ENCODE measurements around the gene HMCN2. TPM values are rescaled to one million over a fixed set of nuclear protein-coding genes. Genes with fewer than 3 reads are reported as not detected.

The HMCN2 gene
- total RNA-seq, 2 experiments from 2014 or later = not detected

DNA sequence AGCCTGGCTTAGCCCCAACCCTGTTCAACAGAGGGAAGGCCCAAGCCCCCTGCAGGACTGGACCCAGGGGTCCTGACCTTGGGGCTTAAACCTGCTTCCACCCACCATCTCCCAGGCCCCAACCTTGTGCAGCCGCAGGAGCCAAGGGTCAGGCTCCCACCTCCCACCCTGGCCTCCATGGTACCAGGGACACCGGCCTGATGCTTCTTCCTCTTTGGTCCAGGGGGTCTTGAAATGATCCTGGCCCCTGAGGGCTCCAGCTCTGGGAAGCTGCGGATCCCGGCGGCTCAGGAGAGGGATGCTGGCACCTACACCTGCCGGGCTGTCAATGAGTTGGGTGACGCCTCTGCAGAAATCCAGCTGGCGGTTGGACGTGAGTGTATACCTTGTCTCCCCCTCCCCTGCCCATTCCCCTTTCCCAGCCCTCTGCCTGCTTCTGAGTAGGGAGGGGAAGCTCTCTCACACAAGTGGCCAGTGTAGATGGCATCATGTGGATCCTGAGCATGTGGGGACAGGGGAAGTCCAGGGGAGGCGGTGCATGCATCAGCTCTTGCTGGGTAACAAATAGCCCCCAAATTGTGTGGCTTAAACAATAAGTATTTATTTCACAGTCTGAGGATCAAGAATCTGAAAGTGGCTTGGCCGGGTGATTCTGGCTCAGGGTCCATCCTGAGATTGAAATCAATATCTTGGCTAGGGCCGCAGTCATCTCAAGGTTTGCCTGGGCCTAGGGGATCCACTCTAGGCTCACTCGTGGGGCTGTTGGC is 44.3 kb downstream of the HMCN2 start:
- CTCF ChIA-PET = no interaction called here

GRCh38 chr9:130310456-130310855 is 44.9 kb downstream of the HMCN2 start:
- H3K36me3 Mint-ChIP-seq (ENCODE audit: low read depth) = no peaks in the 10 kb centered on the region
- no peaks in the 10 kb centered on the region for H3K9me3 Mint-ChIP-seq (ENCODE audit: insufficient read depth)
- H3K27ac Mint-ChIP-seq = no peak overlapping the region
- no peaks in the 10 kb centered on the region for H3K27me3 Mint-ChIP-seq (ENCODE audit: low read depth)
- H3K4me3 Mint-ChIP-seq = no peak overlapping the region
- no peaks in the 10 kb centered on the region for H3K4me1 Mint-ChIP-seq (ENCODE audit: low read depth)
- no peak for DNase-seq
- CTCF ChIA-PET = no interaction called here
- POLR2A ChIA-PET = no interaction called here
- ATAC-seq = no peak

More for the DNA sequence above, 44.3 kb downstream of the HMCN2 start:
- no peaks in the 10 kb centered on the region for H3K9me3 Mint-ChIP-seq (ENCODE audit: insufficient read depth)
- POLR2A ChIA-PET = no interaction called here
- H3K27me3 Mint-ChIP-seq (ENCODE audit: low read depth) = no peaks in the 10 kb centered on the region
- H3K27ac Mint-ChIP-seq = no peak overlapping the region
- DNase-seq = no peak
- H3K4me3 Mint-ChIP-seq = no peak overlapping the region
- ATAC-seq = no peak
- H3K4me1 Mint-ChIP-seq (ENCODE audit: low read depth) = no peaks in the 10 kb centered on the region
- H3K36me3 Mint-ChIP-seq (ENCODE audit: low read depth) = no peaks in the 10 kb centered on the region

GRCh38 chr9:130311003-130311402 is 45.4 kb downstream of the HMCN2 start:
- POLR2A ChIA-PET = no interaction called here
- H3K9me3 Mint-ChIP-seq (ENCODE audit: insufficient read depth) = no peaks in the 10 kb centered on the region
- H3K27ac Mint-ChIP-seq = no peak overlapping the region
- H3K4me3 Mint-ChIP-seq = no peak overlapping the region
- H3K4me1 Mint-ChIP-seq (ENCODE audit: low read depth) = no peaks in the 10 kb centered on the region
- no peak for ATAC-seq
- peaks cover 1% of the 10 kb centered on the region for H3K27me3 Mint-ChIP-seq (ENCODE audit: low read depth)
- no peak for DNase-seq
- no peaks in the 10 kb centered on the region for H3K36me3 Mint-ChIP-seq (ENCODE audit: low read depth)
- CTCF ChIA-PET = no interaction called here

DNA sequence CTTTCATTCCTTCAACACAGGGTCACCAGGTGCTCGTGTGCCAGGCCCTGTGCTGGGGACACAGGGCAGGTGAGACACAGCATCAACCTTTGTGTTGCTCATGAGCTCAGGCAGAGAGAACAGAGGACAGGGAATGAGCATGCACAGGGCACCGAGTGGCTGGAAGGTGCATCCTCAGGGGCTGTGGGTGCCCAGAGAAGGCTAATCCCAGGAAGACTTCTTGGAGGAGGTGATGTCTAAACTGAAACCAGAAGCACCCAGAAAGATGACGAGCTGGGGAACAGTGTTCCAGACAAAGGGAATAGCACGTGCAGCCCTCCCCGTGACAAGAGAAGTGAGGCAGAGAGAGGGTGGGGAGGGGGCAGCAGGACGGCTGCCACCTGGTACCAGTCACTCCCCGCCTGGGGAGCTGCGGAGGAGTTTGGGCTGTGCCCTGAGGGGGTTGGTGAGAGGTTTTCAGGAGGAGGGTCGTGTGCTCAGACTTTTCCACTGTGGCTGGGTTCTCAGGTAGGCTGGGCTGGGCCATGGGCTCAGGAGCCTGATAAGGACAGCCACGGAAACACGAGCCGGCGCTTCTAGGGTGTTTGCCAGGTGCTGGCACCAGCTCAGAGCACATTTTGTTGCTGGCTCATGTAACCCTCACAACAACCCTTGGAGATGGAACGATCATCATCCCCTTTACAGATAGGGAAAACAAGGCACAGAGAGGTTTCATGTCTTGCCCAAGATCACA is 46.0 kb downstream of the HMCN2 start:
- Mint-ChIP-seq H3K27ac (no peak overlapping the region), H3K9me3 (ENCODE audit: insufficient read depth) (no peaks in the 10 kb centered on the region), H3K4me3 (no peak overlapping the region), H3K27me3 (ENCODE audit: low read depth) (peaks cover 2% of the 10 kb centered on the region), H3K36me3 (ENCODE audit: low read depth) (no peaks in the 10 kb centered on the region), H3K4me1 (ENCODE audit: low read depth) (no peaks in the 10 kb centered on the region)
- POLR2A ChIA-PET = no interaction called here
- CTCF ChIA-PET = no interaction called here
- ATAC-seq (no peak), DNase-seq (no peak)

GRCh38 chr9:130313103-130313858 is 47.7 kb downstream of the HMCN2 start:
- Mint-ChIP-seq H3K27me3 (ENCODE audit: low read depth) (peaks cover 5% of the 10 kb centered on the region), H3K4me1 (ENCODE audit: low read depth) (no peaks in the 10 kb centered on the region), H3K9me3 (ENCODE audit: insufficient read depth) (no peaks in the 10 kb centered on the region), H3K4me3 (no peak overlapping the region), H3K36me3 (ENCODE audit: low read depth) (no peaks in the 10 kb centered on the region), H3K27ac (no peak overlapping the region)
- ChIA-PET POLR2A (no interaction called here), CTCF (no interaction called here)
- ATAC-seq = no peak
- no peak for DNase-seq

GRCh38 chr9:130315446-130316226 is 50.1 kb downstream of the HMCN2 start:
- ChIA-PET CTCF (no interaction called here), POLR2A (interaction anchor here (0.6 kb wide), 1 partner anchor 121 kb away, joined by 3 read pairs; no protein-coding TSS in a partner anchor)
- DNase-seq (no peak), ATAC-seq (no peak)
- no peaks in the 10 kb centered on the region for H3K9me3 Mint-ChIP-seq (ENCODE audit: insufficient read depth)
- H3K27ac Mint-ChIP-seq = no peak overlapping the region
- H3K27me3 Mint-ChIP-seq (ENCODE audit: low read depth) = peaks cover 5% of the 10 kb centered on the region
- H3K4me1 Mint-ChIP-seq (ENCODE audit: low read depth) = no peaks in the 10 kb centered on the region
- no peaks in the 10 kb centered on the region for H3K36me3 Mint-ChIP-seq (ENCODE audit: low read depth)
- H3K4me3 Mint-ChIP-seq = no peak overlapping the region

GRCh38 chr9:130316430-130316829 is 50.9 kb downstream of the HMCN2 start:
- ATAC-seq (no peak), DNase-seq (no peak)
- peaks cover 5% of the 10 kb centered on the region for H3K27me3 Mint-ChIP-seq (ENCODE audit: low read depth)
- ChIA-PET CTCF (no interaction called here), POLR2A (interaction anchor here (0.6 kb wide), 1 partner anchor 120 kb away, joined by 3 read pairs; no protein-coding TSS in a partner anchor)
- H3K4me3 Mint-ChIP-seq = no peak overlapping the region
- H3K4me1 Mint-ChIP-seq (ENCODE audit: low read depth) = no peaks in the 10 kb centered on the region
- no peaks in the 10 kb centered on the region for H3K9me3 Mint-ChIP-seq (ENCODE audit: insufficient read depth)
- no peaks in the 10 kb centered on the region for H3K36me3 Mint-ChIP-seq (ENCODE audit: low read depth)
- H3K27ac Mint-ChIP-seq = no peak overlapping the region

DNA sequence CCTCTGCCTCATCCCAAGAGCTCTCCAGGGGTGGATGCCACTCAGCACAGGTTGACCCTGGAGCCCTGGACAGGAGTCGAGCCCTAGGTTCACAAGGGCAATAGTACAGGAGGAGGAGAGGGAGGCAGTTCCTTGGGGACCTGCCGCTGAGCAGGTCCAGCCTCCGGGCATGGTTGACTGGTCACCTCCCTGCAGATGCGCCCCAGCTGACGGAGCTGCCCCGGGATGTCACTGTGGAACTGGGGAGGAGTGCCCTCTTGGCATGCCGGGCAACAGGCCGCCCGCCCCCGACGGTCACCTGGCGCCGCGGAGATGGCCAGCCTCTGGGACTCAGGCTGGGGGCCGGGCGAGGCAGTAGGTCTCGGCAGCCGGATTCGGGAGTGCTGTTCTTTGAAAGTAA is 53.7 kb downstream of the HMCN2 start:
- H3K36me3 Mint-ChIP-seq (ENCODE audit: low read depth) = no peaks in the 10 kb centered on the region
- no peak overlapping the region for H3K4me3 Mint-ChIP-seq
- no peaks in the 10 kb centered on the region for H3K9me3 Mint-ChIP-seq (ENCODE audit: insufficient read depth)
- no peaks in the 10 kb centered on the region for H3K4me1 Mint-ChIP-seq (ENCODE audit: low read depth)
- no peak overlapping the region for H3K27ac Mint-ChIP-seq
- no peak for ATAC-seq
- peaks cover 5% of the 10 kb centered on the region for H3K27me3 Mint-ChIP-seq (ENCODE audit: low read depth)
- ChIA-PET POLR2A (no interaction called here), CTCF (no interaction called here)
- no peak for DNase-seq

GRCh38 chr9:130319944-130320712 is 54.6 kb downstream of the HMCN2 start:
- Mint-ChIP-seq H3K27ac (no peak overlapping the region), H3K9me3 (ENCODE audit: insufficient read depth) (no peaks in the 10 kb centered on the region), H3K36me3 (ENCODE audit: low read depth) (no peaks in the 10 kb centered on the region), H3K4me1 (ENCODE audit: low read depth) (no peaks in the 10 kb centered on the region), H3K4me3 (no peak overlapping the region), H3K27me3 (ENCODE audit: low read depth) (peaks cover 5% of the 10 kb centered on the region)
- ChIA-PET CTCF (no interaction called here), POLR2A (interaction anchor here (0.6 kb wide), 1 partner anchor 502 kb away, joined by 3 read pairs; no protein-coding TSS in a partner anchor)
- no peak for ATAC-seq
- DNase-seq = no peak

- no peaks in the 10 kb centered on the region for H3K9me3 Mint-ChIP-seq (ENCODE audit: insufficient read depth)
- CTCF ChIA-PET = no interaction called here
- no peaks in the 10 kb centered on the region for H3K4me1 Mint-ChIP-seq (ENCODE audit: low read depth)
- H3K27me3 Mint-ChIP-seq (ENCODE audit: low read depth) = peaks cover 8% of the 10 kb centered on the region
- POLR2A ChIA-PET = no interaction called here
- H3K27ac Mint-ChIP-seq = no peak overlapping the region
- no peak for DNase-seq
- no peak overlapping the region for H3K4me3 Mint-ChIP-seq
- ATAC-seq = no peak
- H3K36me3 Mint-ChIP-seq (ENCODE audit: low read depth) = no peaks in the 10 kb centered on the region
Measured at GRCh38 chr9:130320723-130321481, 55.3 kb downstream of the HMCN2 start.

- no peak for ATAC-seq
- no peaks in the 10 kb centered on the region for H3K9me3 Mint-ChIP-seq (ENCODE audit: insufficient read depth)
Measured at GRCh38 chr9:130321539-130321938, 56.0 kb downstream of the HMCN2 start.

More at GRCh38 chr9:130321539-130321938, 56.0 kb downstream of the HMCN2 start:
- ChIA-PET POLR2A (no interaction called here), CTCF (no interaction called here)
- Mint-ChIP-seq H3K27ac (no peak overlapping the region), H3K4me1 (ENCODE audit: low read depth) (no peaks in the 10 kb centered on the region), H3K36me3 (ENCODE audit: low read depth) (no peaks in the 10 kb centered on the region), H3K4me3 (no peak overlapping the region), H3K27me3 (ENCODE audit: low read depth) (peaks cover 6% of the 10 kb centered on the region)
- no peak for DNase-seq

Data from activated CD8-positive, alpha-beta T cell treated with anti-CD3 and anti-CD28 coated beads, Interleukin-2, amount 10 ng/mL, durations not matched to agents 7 days and 5 days (primary cell).